Ishikawa (cell line): ENCODE data around the gene TGFBRAP1.

Experiments
- CEBPB ChIP-seq: IDR thresholded peaks from 2 replicates; pipeline ENCODE4 v1.6.1; 2012
- CREB1 ChIP-seq: IDR thresholded peaks from 2 replicates; pipeline ENCODE4 v1.6.1; 2012; ENCODE audit warnings: low read depth
- EGR1 ChIP-seq: IDR thresholded peaks from 2 replicates; pipeline ENCODE4 v1.6.1; 2012
- EP300 ChIP-seq: IDR thresholded peaks from 2 replicates; pipeline ENCODE4 v1.6.1; 2012; ENCODE audit warnings: borderline replicate concordance
- FOXM1 ChIP-seq: IDR thresholded peaks from 2 replicates; pipeline ENCODE4 v1.6.1; 2012; ENCODE audit warnings: low read depth, borderline replicate concordance
- NFIC ChIP-seq: IDR thresholded peaks from 2 replicates; pipeline ENCODE4 v1.6.1; 2012
- RAD21 ChIP-seq: IDR thresholded peaks from 2 replicates; pipeline ENCODE4 v1.6.1; 2012; ENCODE audit warnings: low read depth
- TAF1 ChIP-seq: IDR thresholded peaks from 2 replicates; pipeline ENCODE4 v1.6.1; 2012; ENCODE audit warnings: low read depth, mild to moderate bottlenecking
- TCF12 ChIP-seq: IDR thresholded peaks from 2 replicates; pipeline ENCODE4 v1.6.1; 2012; ENCODE audit warnings: low read depth
- TEAD4 ChIP-seq: IDR thresholded peaks from 2 replicates; pipeline ENCODE4 v1.6.1; 2012
- YY1 ChIP-seq: IDR thresholded peaks from 2 replicates; pipeline ENCODE4 v1.6.1; 2012; ENCODE audit warnings: low read depth
- ZBTB7A ChIP-seq: IDR thresholded peaks from 2 replicates; pipeline ENCODE4 v1.6.1; 2012; ENCODE audit warnings: low read depth
- TF ChIP-seq, protein P1 (sequence below): IDR thresholded peaks from 2 replicates; pipeline ENCODE4 v1.6.1; 2012; ENCODE audit warnings: low read depth, mild to moderate bottlenecking
- TF ChIP-seq, protein P2 (sequence below): IDR thresholded peaks from 2 replicates; pipeline ENCODE4 v1.6.1; 2012
- TF ChIP-seq, protein P3 (sequence below): IDR thresholded peaks from 2 replicates; pipeline ENCODE4 v1.6.1; 2012

The TGFBRAP1 gene

GRCh38 chr2:105377871-105378270 lies 48.3 kb upstream of the TGFBRAP1 start:
- TF ChIP-seq RAD21, result peak; percentile 40
- no peak for TF ChIP-seq FOXM1

- TF ChIP-seq, protein P1, sequence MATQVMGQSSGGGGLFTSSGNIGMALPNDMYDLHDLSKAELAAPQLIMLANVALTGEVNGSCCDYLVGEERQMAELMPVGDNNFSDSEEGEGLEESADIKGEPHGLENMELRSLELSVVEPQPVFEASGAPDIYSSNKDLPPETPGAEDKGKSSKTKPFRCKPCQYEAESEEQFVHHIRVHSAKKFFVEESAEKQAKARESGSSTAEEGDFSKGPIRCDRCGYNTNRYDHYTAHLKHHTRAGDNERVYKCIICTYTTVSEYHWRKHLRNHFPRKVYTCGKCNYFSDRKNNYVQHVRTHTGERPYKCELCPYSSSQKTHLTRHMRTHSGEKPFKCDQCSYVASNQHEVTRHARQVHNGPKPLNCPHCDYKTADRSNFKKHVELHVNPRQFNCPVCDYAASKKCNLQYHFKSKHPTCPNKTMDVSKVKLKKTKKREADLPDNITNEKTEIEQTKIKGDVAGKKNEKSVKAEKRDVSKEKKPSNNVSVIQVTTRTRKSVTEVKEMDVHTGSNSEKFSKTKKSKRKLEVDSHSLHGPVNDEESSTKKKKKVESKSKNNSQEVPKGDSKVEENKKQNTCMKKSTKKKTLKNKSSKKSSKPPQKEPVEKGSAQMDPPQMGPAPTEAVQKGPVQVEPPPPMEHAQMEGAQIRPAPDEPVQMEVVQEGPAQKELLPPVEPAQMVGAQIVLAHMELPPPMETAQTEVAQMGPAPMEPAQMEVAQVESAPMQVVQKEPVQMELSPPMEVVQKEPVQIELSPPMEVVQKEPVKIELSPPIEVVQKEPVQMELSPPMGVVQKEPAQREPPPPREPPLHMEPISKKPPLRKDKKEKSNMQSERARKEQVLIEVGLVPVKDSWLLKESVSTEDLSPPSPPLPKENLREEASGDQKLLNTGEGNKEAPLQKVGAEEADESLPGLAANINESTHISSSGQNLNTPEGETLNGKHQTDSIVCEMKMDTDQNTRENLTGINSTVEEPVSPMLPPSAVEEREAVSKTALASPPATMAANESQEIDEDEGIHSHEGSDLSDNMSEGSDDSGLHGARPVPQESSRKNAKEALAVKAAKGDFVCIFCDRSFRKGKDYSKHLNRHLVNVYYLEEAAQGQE, result no peak
- TF ChIP-seq TEAD4 (no peak), TCF12 (no peak), RAD21 (no peak)
Measured at GRCh38 chr2:105376789-105377240, 47.3 kb upstream of the TGFBRAP1 start.

GRCh38 chr2:105376010-105376409 lies 46.5 kb upstream of the TGFBRAP1 start:
- TF ChIP-seq TAF1 (no peak), FOXM1 (no peak), CREB1 (no peak), TCF12 (no peak), ZBTB7A (no peak), EP300 (no peak), NFIC (no peak), YY1 (no peak), RAD21 (no peak), CEBPB (no peak), TEAD4 (no peak), EGR1 (no peak)
- TF ChIP-seq, protein P2, sequence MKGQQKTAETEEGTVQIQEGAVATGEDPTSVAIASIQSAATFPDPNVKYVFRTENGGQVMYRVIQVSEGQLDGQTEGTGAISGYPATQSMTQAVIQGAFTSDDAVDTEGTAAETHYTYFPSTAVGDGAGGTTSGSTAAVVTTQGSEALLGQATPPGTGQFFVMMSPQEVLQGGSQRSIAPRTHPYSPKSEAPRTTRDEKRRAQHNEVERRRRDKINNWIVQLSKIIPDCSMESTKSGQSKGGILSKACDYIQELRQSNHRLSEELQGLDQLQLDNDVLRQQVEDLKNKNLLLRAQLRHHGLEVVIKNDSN, result no peak
- TF ChIP-seq, protein P3, sequence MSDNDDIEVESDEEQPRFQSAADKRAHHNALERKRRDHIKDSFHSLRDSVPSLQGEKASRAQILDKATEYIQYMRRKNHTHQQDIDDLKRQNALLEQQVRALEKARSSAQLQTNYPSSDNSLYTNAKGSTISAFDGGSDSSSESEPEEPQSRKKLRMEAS, result no peak
- TF ChIP-seq, protein P1, result no peak

DNA sequence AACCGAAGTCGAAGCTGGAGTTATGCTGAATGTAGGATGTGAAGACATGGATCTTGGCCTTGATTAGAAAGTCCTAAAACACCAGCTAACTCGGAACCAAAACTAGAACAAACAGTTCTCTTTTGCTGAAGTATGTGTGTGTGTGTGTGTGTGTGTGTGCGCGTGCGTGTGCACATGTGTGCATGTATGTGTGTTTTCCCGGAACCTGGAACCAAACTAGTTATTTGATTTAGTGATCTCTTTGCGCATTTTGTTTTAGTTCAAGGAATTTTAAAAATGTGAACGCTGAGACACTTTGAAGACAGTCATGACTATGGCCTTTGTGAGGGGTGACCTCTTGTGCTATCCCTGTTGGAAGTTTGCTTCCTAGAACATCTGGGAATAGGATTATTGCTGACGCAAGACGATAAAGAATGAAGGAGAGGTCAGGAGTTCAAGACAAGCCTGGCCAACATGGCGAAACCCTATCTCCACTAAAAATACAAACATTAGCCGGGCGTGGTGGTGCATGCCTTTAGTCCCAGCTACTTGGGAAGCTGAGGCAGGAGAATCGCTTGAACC lies 45.5 kb upstream of the TGFBRAP1 start:
- no peak for TF ChIP-seq CREB1
- no peak for TF ChIP-seq CEBPB
- TF ChIP-seq TAF1, result no peak
- TF ChIP-seq, protein P1, result no peak
- TF ChIP-seq FOXM1, result no peak
- no peak for TF ChIP-seq EGR1
- TF ChIP-seq NFIC, result no peak
- TF ChIP-seq, protein P3, result no peak
- TF ChIP-seq YY1, result no peak
- no peak for TF ChIP-seq ZBTB7A
- no peak for TF ChIP-seq EP300
- TF ChIP-seq, protein P2, result no peak
- no peak for TF ChIP-seq TCF12
- TF ChIP-seq RAD21, result no peak
- no peak for TF ChIP-seq TEAD4

GRCh38 chr2:105373895-105374401 lies 44.4 kb upstream of the TGFBRAP1 start:
- no peak for TF ChIP-seq RAD21
- TF ChIP-seq TAF1, result no peak
- TF ChIP-seq FOXM1, result no peak
- TF ChIP-seq, protein P3, result no peak
- TF ChIP-seq, protein P1, result no peak
- TF ChIP-seq TCF12, result no peak
- no peak for TF ChIP-seq YY1
- TF ChIP-seq ZBTB7A, result no peak
- no peak for TF ChIP-seq CREB1
- TF ChIP-seq EP300, result no peak
- TF ChIP-seq CEBPB, result no peak
- TF ChIP-seq NFIC, result no peak
- no peak for TF ChIP-seq EGR1
- TF ChIP-seq TEAD4, result no peak
- TF ChIP-seq, protein P2, result no peak
